ENCODE data around the gene DERL2.

DNA sequence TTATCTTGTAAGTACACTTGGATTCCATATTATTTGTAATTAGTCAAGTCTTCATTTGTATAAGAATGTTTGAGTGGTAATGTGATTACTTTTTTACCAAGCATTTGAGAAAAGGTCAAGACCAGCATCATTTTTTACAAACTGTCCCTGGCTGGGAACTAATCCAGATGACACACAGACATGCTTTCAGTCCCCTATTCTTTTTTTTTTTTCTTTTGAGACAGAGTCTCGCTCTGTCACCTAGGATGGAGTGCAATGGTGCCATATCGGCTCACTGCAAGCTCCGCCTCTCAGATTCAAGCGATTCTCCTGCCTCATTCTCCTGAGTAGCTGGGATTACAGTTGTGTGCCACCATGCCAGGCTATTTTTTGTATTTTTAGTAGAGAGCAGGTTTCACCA lies 4.5 kb downstream of the DERL2 start:
- TF ChIP-seq, protein P1, sequence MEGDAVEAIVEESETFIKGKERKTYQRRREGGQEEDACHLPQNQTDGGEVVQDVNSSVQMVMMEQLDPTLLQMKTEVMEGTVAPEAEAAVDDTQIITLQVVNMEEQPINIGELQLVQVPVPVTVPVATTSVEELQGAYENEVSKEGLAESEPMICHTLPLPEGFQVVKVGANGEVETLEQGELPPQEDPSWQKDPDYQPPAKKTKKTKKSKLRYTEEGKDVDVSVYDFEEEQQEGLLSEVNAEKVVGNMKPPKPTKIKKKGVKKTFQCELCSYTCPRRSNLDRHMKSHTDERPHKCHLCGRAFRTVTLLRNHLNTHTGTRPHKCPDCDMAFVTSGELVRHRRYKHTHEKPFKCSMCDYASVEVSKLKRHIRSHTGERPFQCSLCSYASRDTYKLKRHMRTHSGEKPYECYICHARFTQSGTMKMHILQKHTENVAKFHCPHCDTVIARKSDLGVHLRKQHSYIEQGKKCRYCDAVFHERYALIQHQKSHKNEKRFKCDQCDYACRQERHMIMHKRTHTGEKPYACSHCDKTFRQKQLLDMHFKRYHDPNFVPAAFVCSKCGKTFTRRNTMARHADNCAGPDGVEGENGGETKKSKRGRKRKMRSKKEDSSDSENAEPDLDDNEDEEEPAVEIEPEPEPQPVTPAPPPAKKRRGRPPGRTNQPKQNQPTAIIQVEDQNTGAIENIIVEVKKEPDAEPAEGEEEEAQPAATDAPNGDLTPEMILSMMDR (conservative IDR thresholded peaks at IDR 0.05; ENCODE audit: low read depth, low read length) = no peak
- TF ChIP-seq, protein P2, sequence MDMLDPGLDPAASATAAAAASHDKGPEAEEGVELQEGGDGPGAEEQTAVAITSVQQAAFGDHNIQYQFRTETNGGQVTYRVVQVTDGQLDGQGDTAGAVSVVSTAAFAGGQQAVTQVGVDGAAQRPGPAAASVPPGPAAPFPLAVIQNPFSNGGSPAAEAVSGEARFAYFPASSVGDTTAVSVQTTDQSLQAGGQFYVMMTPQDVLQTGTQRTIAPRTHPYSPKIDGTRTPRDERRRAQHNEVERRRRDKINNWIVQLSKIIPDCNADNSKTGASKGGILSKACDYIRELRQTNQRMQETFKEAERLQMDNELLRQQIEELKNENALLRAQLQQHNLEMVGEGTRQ (IDR thresholded peaks at IDR 0.05; ENCODE audit: low read depth, low read length) = no peak
- TF ChIP-seq POLR2A (IDR thresholded peaks at IDR 0.05; ENCODE audit: low read depth, low read length) (no peak), RAD21 (IDR thresholded peaks at IDR 0.05; ENCODE audit: low read length) (no peak)

Measured in IMR-90 (cell line).